IMR-90 (cell line): ENCODE measurements around the gene PTPN13. TPM values are rescaled to one million over a fixed set of nuclear protein-coding genes. Genes with fewer than 3 reads are reported as not detected.

Experiments
- ATAC-seq: fragments of 200-7000 bp; cut with Tn5 transposase; 2 replicates; pipeline ENCODE4 v1.9.1; 2020; ENCODE audit warnings: low read depth, mild to moderate bottlenecking, moderate library complexity
- BruUV-seq: library from RNA; stranded (reverse); fragments of 400-500 nt; replicated peaks from 2 replicates; lab custom pipeline; 2021; lab: Mats Ljungman, UMichigan
- CTCF ChIA-PET: fragments of 300-600 bp; formaldehyde crosslinking; extraction: SDS; loops from one replicate; lab custom pipeline; 2021; ENCODE audit warnings: antibody characterized with exemption; lab: Yijun Ruan, JAX
- POLR2A ChIA-PET: fragments of 300-600 bp; sonication (Branson Sonifier 250); formaldehyde crosslinking; loops from one replicate; lab custom pipeline; 2022; ENCODE audit warnings: antibody characterized with exemption; ENCODE audit not compliant: unreplicated experiment; lab: Charles Lee
- DNase-seq: peaks from one replicate; pipeline ENCODE4 v3.0.0; 2013
- H2AFZ ChIP-seq: replicated peaks from 2 replicates; pipeline ENCODE3; 2013; ENCODE audit warnings: low read length, mild to moderate bottlenecking; ENCODE audit not compliant: poor library complexity
- H2AK5ac ChIP-seq: 2 replicates; pipeline ENCODE4 v1.6.1; 2013; ENCODE audit warnings: low read depth, low read length, inconsistent platforms
- H2AK9ac ChIP-seq: replicated peaks from 2 replicates; pipeline ENCODE3; 2013; ENCODE audit warnings: mild to moderate bottlenecking, low read depth, low read length, moderate library complexity; ENCODE audit not compliant: poor library complexity
- H2BK120ac ChIP-seq: 2 replicates; pipeline ENCODE4 v1.6.1; 2013; ENCODE audit warnings: low read depth, low read length, inconsistent platforms
- H2BK15ac ChIP-seq: 3 replicates; pipeline ENCODE4 v1.6.1; 2013; ENCODE audit warnings: low read depth, low read length, inconsistent platforms
- H2BK20ac ChIP-seq: 2 replicates; pipeline ENCODE4 v1.6.1; 2013; ENCODE audit warnings: low read depth, mild to moderate bottlenecking, inconsistent platforms, low read length, moderate library complexity
- H2BK5ac ChIP-seq: 2 replicates; pipeline ENCODE4 v1.6.1; 2013; ENCODE audit warnings: mild to moderate bottlenecking, low read depth, low read length, inconsistent platforms; ENCODE audit not compliant: poor library complexity, severe bottlenecking
- H3K14ac ChIP-seq: replicated peaks from 2 replicates; pipeline ENCODE4 v1.6.1; 2013; ENCODE audit warnings: low read depth, low read length, inconsistent platforms
- H3K18ac ChIP-seq: 2 replicates; pipeline ENCODE4 v1.6.1; 2013; ENCODE audit warnings: low read depth, low read length, control low read depth
- H3K23ac ChIP-seq: 2 replicates; pipeline ENCODE4 v1.6.1; 2013; ENCODE audit warnings: low read depth, low read length, inconsistent platforms
- H3K27ac ChIP-seq: 2 replicates; pipeline ENCODE4 v1.5.1; 2013; ENCODE audit warnings: mild to moderate bottlenecking, control low read depth, low read length; ENCODE audit not compliant: insufficient read depth
- H3K27me3 ChIP-seq: 2 replicates; pipeline ENCODE4 v1.6.1; 2013; ENCODE audit warnings: low read length; ENCODE audit not compliant: control insufficient read depth, insufficient read depth
- H3K36me3 ChIP-seq: 2 replicates; pipeline ENCODE4 v1.6.1; 2013; ENCODE audit warnings: low read length, mixed read lengths; ENCODE audit not compliant: control insufficient read depth, insufficient read depth
- H3K4ac ChIP-seq: 2 replicates; pipeline ENCODE4 v1.6.1; 2013; ENCODE audit warnings: low read depth, low read length, inconsistent platforms
- H3K4me1 ChIP-seq: 2 replicates; pipeline ENCODE4 v1.6.1; 2013; ENCODE audit warnings: low read length, mixed read lengths; ENCODE audit not compliant: control insufficient read depth, insufficient read depth
- H3K4me2 ChIP-seq: 2 replicates; pipeline ENCODE4 v1.6.1; 2013; ENCODE audit warnings: low read depth, mild to moderate bottlenecking, control low read depth, low read length, moderate library complexity
- H3K4me3 ChIP-seq: 2 replicates; pipeline ENCODE4 v1.5.1; 2013; ENCODE audit warnings: low read depth, mild to moderate bottlenecking, control low read depth, low read length, moderate library complexity; ENCODE audit not compliant: insufficient read depth
- H3K56ac ChIP-seq: 2 replicates; pipeline ENCODE4 v1.6.1; 2013; ENCODE audit warnings: low read length, inconsistent platforms; ENCODE audit not compliant: insufficient read depth; ENCODE audit errors: extremely low read depth
- H3K79me1 ChIP-seq, 2 experiments: 2 replicates each; pipeline ENCODE4 v1.6.1; 2013; ENCODE audit warnings: low read length in 2 of 2, inconsistent platforms in 1 of 2, low read depth in 1 of 2
- H3K9ac ChIP-seq: 2 replicates; pipeline ENCODE4 v1.6.1; 2013; ENCODE audit warnings: low read depth, low read length, control low read depth
- H3K9me1 ChIP-seq: 2 replicates; pipeline ENCODE4 v1.6.1; 2013; ENCODE audit warnings: low read length, inconsistent platforms; ENCODE audit not compliant: insufficient read depth
- H3K9me3 ChIP-seq: 2 replicates; pipeline ENCODE4 v1.6.1; 2013; ENCODE audit warnings: low read length; ENCODE audit not compliant: control insufficient read depth, insufficient read depth
- H4K20me1 ChIP-seq: 2 replicates; pipeline ENCODE4 v1.6.1; 2013; ENCODE audit warnings: low read length, inconsistent platforms; ENCODE audit not compliant: insufficient read depth
- H4K5ac ChIP-seq: 2 replicates; pipeline ENCODE4 v1.6.1; 2013; ENCODE audit warnings: mild to moderate bottlenecking, low read depth, low read length, control low read depth
- H4K8ac ChIP-seq, 2 experiments: 2 replicates each; pipeline ENCODE4 v1.6.1; 2013; ENCODE audit warnings: low read depth in 2 of 2, low read length in 2 of 2, control low read depth in 1 of 2, inconsistent platforms in 1 of 2
- H4K91ac ChIP-seq: 2 replicates; pipeline ENCODE4 v1.6.1; 2013; ENCODE audit warnings: low read depth, low read length, inconsistent platforms; ENCODE audit not compliant: insufficient read depth
- CEBPB ChIP-seq: IDR thresholded peaks from 2 replicates; pipeline ENCODE4 v1.6.1; 2012; ENCODE audit warnings: low read depth, low read length, improper control_type of control experiment
- MXI1 ChIP-seq: IDR thresholded peaks from 2 replicates; pipeline ENCODE4 v1.6.1; 2012; ENCODE audit warnings: low read depth, mild to moderate bottlenecking, low read length, moderate library complexity, borderline replicate concordance
- WGBS, 2 experiments: methylation state at CpG; one replicate each; pipeline versions ENCODE4 v1.1.5 to v1.1.7; 2013; ENCODE audit warnings: missing lambda C conversion rate in 2 of 2; ENCODE audit not compliant: insufficient read length in 1 of 2; ENCODE audit errors: extremely low coverage in 2 of 2; 5-methylcytosine and 5-hydroxymethylcytosine counted together
- dilution Hi-C: fragments of 300-500 bp; cut with HindIII; formaldehyde crosslinking; loops from one replicate; pipeline ENCODE4 v1.14.3; 2018; ENCODE audit warnings: low sequenced_read_pairs; ENCODE audit not compliant: unreplicated experiment
- in situ Hi-C: fragments of 300-500 bp; cut with MboI; formaldehyde crosslinking; loops from 3 replicates; pipeline ENCODE4 v1.14.3; 2019; ENCODE audit warnings: low sequenced_read_pairs, inconsistent platforms, mixed read lengths
- intact Hi-C: fragments of 100-400 bp; cut with micrococcal nuclease; formaldehyde crosslinking; loops from 2 replicates; pipeline ENCODE4 v1.10.0; 2022
- polyA plus RNA-seq, 3 experiments: library from polyadenylated mRNA; depleted of rRNA; stranded (reverse); fragments of >200 nt; gene quantifications; 2 replicates each; pipeline ENCODE4 v1.2.3, GENCODE V29; 2012; ENCODE audit warnings: low replicate concordance in 1 of 3
- total RNA-seq: library from RNA; depleted of rRNA; stranded (reverse); fragments of >200 nt; gene quantifications from 2 replicates; pipeline ENCODE4 v1.2.3, GENCODE V29; 2012

PTPN13 gene
- total and polyA plus RNA-seq, 2 of the 4 experiments (the other 2 are of a cell fraction): 7.7 to 29.0 TPM

GRCh38 chr4:86815653-86816052 lies 221.5 kb downstream of the PTPN13 start:
- no peak overlapping the region for H4K91ac ChIP-seq
- no peak overlapping the region for H3K4me2 ChIP-seq
- no peak overlapping the region for H3K56ac ChIP-seq
- no peak overlapping the region for H2AK9ac ChIP-seq
- no peak for DNase-seq
- H2AFZ ChIP-seq: no peak overlapping the region
- no peak for ATAC-seq
- ChIA-PET CTCF (no interaction called here), POLR2A (no interaction called here)
- dilution Hi-C loops (no loop called here), in situ Hi-C loops (no loop called here), intact Hi-C loops (no loop called here)
- TF ChIP-seq MXI1: no peak
- no peak for TF ChIP-seq CEBPB
- H4K8ac ChIP-seq: no peak overlapping the region
- no peaks in the 10 kb centered on the region for H3K9me1 ChIP-seq
- no peak overlapping the region for H4K5ac ChIP-seq
- H3K23ac ChIP-seq: no peak overlapping the region
- no peak overlapping the region for H3K18ac ChIP-seq
- BruUV-seq: no TSS peak
- peaks cover 4% of the 10 kb centered on the region for H3K4me1 ChIP-seq
- no peak overlapping the region for H2BK15ac ChIP-seq
- H2BK20ac ChIP-seq: no peak overlapping the region
- no peak overlapping the region for H2AK5ac ChIP-seq
- H3K27ac ChIP-seq: no peak overlapping the region
- no peak overlapping the region for H3K4me3 ChIP-seq
- no peak overlapping the region for H3K4ac ChIP-seq
- no peaks in the 10 kb centered on the region for H3K27me3 ChIP-seq
- no peak overlapping the region for H2BK120ac ChIP-seq
- no peaks in the 10 kb centered on the region for H3K79me1 ChIP-seq
- no peak overlapping the region for H3K9ac ChIP-seq
- WGBS, 2 experiments: no CpG with 5 or more reads among the region's 1 CpG
- H3K9me3 ChIP-seq: peaks cover 9% of the 10 kb centered on the region
- no peaks in the 10 kb centered on the region for H4K20me1 ChIP-seq
- H3K14ac ChIP-seq: no peak overlapping the region
- peaks cover 20% of the 10 kb centered on the region for H3K36me3 ChIP-seq
- H2BK5ac ChIP-seq: no peak overlapping the region
